GM21423 (cell line): ENCODE results near the gene CGB2.
"Not testable (repeated sequence)": the region's sequence is repeated elsewhere in the genome, so short reads cannot be mapped to it uniquely, and the experiment has no call there.

Experiments
- ATAC-seq: cut with Tn5 transposase; IDR thresholded peaks from one replicate; pipeline ENCODE4 v1.9.1; 2021; ENCODE audit warnings: mild to moderate bottlenecking, moderate library complexity; ENCODE audit not compliant: unreplicated experiment

CGB2 gene

DNA sequence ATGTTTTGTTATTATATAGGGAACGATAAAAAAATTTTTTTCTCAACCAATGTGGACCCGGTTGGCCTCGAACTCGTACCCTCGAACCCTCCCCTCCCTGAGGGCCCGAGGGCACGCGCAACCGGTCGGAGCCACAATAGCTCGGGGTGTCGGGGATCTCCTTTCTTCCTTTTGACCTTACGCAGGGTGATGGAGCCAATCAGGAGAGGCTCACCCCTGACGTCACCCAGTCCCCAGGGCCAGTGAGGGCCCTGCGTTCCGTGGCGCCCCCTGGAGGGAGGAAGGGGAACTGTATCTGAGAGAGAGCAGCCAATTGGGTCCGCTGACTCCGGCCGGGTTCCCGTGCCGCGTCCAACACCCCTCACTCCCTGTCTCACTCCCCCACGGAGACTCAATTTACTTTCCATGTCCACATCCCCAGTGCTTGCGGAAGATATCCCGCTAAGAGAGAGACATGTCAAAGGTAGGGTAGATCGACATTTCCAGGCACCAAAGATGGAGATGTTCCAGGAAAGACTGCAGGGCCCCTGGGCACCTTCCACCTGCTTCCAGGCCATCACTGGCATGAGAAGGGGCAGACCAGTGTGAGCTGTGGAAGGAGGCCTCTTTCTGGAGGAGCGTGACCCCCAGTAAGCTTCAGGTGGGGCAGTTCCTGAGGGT lies at the start of gene CGB2:
TSS of gene CGB2 (plus strand) at position 249 of the 660 bp plus-strand sequence. CDS start at position 455, 206 bp downstream.
- ATAC-seq, result not testable (repeated sequence)

DNA sequence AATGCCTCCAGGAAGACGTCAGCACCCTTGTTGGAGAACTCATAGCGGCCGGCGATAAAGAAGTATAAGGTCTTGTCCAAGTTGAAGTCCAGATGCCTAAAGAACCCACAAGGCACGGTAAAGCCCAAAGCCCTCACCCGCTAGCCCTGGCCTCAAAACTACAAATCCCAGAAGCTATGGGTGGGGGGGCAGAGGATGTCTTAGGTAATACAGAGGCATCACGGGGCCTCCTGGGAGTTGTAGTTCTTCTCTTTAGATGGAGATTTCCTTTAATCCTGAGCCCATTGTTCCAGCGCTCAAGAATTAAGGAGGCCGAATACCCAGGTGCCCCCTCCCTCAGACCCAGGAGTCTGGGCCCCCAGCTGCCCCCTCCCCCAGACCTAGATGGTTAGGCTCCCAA lies 49.4 kb upstream of the CGB2 start:
- no peak for ATAC-seq

DNA sequence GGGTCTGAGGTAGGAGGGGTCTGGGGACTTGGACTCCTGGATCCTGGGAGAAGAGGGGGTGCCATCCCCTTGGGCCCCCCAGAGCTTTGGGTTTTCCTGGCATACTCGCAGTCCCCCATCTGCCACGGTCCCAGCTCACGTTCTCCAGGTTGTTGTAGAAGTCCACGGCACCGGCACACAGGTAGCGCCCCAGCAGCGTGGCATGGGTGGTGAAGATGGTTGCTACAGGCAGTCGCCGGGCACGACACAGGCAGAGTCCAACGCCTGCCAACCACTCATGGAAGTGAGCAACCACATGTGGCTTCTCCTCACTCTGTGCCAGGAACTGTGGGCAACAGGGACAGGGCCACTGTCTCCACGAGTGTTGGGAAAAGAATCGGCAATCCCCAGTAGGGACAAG lies 46.0 kb upstream of the CGB2 start:
- ATAC-seq, result no peak

GRCh38 chr19:48986211-48986610 lies 45.5 kb upstream of the CGB2 start:
- no peak for ATAC-seq

DNA sequence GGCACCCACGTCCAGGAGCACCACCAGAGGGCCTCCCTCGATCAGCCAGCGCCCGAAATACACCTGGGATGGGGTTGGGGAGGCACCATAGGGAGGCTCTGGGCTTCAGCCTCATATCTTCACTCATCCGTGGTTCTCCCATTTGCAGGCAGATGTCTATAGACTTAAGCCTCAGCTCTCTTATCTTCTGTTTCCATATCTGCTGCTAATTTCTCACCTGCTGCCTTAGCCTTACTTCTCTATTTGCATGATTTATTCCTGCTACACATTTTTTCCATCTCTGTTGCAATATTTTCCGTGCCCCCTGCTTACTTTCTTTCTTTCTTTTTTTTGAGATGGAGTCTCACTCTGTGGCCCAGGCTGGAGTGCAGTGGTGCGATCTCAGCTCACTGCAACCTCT lies 44.4 kb upstream of the CGB2 start:
- no peak for ATAC-seq

DNA sequence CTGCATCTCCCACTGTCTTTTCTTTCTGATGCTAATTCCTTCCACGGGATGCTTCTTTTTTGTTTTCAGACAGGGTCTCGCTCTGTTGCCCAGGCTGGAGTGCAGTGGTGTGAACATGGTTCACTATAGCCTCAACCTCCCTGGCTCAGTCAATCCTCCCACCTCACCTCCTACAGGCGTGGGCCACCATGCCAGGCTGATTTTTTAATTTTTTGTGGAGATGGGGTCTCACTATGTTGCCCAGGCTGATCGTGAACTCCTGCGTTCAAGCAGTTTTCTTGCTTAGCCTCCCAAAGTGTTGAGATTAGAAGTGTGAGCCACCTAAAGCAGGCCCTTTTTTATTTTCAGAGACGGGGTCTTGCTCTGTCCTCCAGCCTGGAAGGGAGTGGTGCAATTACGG lies 43.4 kb upstream of the CGB2 start:
- ATAC-seq, result no peak

GRCh38 chr19:48988860-48989259 lies 42.8 kb upstream of the CGB2 start:
- ATAC-seq, result no peak

DNA sequence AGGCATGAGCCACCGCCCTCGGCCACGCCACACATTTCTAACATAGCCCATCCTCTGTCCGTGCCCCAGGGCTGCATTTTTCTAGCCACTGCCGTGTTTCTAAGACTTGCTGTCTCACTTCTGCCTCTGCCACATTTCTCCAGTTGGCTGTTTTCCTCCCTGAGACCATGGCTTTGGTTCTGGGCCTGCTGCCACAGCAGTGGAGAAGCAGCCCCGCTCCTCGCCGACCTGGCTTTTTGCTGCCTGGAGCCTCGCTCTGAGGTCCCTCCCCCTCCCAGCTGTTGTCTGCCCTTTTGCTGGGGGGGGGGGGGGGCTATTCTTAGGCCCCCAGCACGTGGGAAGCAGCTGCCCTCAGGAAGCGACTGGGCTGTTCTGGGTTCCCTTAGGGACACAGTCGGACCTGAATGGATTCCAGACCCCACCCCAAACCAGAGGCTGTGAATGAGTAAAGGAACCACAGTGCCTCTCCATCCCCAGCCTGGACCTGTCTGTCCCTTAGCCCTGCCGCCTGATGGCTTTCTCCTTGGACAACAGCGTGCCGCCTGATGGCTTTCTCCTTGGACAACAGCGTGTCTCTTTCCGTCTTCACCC lies 41.9 kb upstream of the CGB2 start:
- ATAC-seq, result no peak

GRCh38 chr19:48990400-48990799 lies 41.3 kb upstream of the CGB2 start:
- ATAC-seq, result no peak

DNA sequence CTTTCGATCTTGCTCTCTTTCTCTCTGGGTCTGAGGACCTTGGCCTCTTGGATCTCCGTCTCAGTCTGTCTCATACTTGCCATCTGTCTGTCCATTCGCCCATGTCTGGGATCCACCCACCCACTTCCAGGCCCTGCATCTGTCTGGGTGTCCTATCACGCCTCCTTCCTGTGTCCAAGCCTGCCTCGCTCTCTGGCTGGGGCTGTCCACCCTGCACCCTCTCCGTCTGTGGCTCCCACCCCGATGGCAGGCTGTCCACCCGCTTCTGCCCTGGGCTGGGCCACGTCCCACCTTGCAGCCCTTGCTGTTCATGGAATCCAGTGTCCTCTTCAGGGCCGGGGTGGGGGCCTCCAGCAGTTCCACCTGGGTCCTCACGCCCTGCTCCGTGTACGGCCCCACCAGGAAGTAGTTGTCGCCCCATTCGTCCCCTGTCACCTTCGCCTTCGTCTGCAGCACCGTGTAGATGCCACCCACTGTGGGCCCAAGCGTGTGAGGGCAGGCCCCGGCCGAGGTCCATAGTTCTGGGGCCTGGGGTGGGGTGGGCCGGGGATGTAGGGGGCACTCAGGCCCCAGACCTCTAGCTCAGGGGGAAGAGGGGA lies 40.6 kb upstream of the CGB2 start:
- no peak for ATAC-seq

DNA sequence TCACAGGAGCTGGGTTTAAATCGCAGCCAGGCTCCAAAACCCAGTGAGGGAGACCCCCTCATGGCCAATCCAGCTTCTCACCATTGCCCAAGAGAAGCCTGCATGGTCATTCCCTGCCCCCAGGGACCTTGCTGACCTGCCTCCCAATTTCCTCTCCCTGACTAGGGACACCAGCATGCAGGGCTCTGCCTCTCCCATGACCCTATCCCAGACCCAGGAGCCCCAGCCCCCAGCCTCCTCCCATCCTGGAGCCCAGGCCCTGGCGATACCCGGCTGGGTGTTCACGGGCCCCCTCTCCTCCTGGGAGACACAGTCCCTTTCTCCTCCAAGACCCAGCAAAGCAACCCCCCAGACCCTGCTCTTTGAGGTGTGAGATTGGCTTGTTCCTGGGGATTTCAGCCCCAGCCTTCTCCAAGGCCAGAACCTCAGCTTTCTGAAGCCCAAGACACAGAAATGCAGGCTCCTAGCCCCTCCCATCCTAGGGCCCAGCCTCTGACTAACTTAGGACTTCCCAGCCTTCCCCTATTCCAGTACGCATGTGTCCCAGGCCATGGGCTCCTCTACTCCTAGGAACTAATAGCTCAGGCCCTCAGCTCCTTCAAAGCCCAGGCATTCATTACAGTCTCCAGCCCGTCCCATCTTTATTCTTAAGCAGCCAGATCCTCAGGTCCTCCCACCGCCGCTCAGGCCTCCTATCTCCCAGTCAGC lies 39.7 kb upstream of the CGB2 start:
- no peak for ATAC-seq

DNA sequence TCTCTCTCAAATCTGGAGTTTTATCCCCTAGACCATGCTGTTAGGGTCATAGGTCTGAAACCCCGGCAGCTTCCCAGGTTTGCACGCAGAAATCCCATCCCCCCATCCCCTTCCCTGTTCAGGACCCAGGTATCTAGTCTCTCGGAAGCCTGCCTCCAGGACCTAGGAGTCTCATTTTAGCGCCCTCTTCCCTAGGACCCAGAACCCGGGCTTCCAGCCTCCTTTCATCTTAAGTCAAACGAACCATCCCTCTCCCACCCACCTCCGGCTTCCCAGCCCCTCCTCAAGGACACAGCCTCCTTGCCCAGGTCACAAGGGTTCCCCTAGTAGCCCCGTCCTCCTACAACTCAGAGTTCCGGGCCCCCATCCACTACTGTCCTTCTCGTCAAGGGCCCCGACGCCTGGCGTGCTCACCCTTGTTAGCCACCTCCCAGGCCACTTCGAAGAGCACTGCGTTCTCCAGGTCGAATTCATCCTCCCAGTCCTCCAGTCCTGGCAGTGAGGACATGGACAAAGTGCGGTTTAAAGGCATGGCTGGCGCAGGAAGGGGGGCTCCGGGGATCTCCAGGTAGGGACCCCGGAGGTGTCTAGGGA lies 39.0 kb upstream of the CGB2 start:
- ATAC-seq, result no peak

GRCh38 chr19:48993175-48994034 lies 38.3 kb upstream of the CGB2 start, which contains the start of the genes GYS1 and RUVBL2:
TSS of gene GYS1 (minus strand) at chr19:48993309. CDS start at chr19:48993112, 197 bp downstream.
TSS of gene RUVBL2 (plus strand) at chr19:48993887. CDS start at chr19:48993912, 25 bp downstream.
- ATAC-seq, result peak; percentile 88

GRCh38 chr19:48994035-48994386 lies 37.7 kb upstream of the CGB2 start:
- ATAC-seq, result no peak

DNA sequence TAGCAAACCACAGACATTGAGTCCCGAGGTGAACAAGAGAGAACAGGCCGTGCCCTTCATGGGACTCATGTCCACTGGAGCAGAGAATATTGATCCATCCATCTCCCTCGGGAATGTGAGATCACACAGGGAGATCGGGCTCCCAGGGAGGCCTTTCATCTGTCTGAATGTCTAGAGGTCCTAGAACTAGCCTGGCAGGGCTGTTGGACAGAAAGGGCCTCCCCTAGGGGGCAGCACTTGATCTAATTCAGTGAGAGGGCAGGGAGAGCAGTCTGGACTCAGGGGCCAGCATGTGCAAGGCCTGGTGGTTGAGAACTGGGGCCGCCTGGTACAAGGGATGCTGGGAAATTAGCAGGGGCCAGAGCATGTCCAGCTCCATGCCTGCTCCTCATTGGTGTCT lies 33.7 kb upstream of the CGB2 start:
- ATAC-seq, result no peak

DNA sequence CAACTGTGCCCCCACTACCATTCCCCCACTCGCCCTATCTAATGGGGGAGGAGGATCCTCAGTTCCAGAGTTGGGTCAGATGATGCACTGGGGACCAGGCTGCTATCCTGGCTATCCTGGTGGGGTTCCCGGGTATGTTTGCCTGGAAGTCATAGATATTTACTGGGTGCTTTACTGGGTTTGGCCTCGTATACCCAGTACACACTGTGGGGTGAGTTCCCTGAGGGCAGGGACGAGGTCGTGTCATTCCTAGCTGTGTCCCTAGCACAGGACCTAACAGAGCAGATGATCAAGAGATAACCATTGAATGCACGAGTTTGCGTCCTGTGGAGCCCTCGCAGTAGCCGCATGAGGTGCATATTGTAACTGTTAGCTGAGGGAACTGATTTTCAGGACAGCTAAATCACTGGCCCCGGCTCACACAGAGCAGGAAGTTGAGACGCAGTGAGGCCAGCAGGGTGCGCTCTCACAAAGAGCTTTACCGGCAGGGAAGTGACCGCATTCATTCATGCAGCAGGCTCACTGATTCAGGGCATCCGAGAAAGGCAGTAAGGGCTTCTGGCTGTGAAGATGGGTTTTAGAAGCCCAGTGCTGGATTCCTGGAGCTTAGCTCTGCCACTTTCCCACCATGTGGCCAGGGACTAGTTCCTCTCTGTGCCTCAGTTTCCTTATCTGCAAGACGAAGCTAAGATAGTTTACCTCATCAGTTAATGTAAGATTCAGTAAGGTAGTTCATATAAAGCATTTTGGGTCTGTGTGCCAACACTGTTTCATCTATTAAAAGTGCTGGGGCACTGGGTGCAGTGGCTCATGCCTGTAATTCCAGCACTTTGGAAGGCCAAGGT lies 32.0 kb upstream of the CGB2 start:
- no peak for ATAC-seq

- no peak for ATAC-seq
These were observed 27.6 kb upstream of the CGB2 start for GRCh38 chr19:49004133-49004532.

GRCh38 chr19:49004964-49005614 lies 26.6 kb upstream of the CGB2 start:
- ATAC-seq, result no peak

DNA sequence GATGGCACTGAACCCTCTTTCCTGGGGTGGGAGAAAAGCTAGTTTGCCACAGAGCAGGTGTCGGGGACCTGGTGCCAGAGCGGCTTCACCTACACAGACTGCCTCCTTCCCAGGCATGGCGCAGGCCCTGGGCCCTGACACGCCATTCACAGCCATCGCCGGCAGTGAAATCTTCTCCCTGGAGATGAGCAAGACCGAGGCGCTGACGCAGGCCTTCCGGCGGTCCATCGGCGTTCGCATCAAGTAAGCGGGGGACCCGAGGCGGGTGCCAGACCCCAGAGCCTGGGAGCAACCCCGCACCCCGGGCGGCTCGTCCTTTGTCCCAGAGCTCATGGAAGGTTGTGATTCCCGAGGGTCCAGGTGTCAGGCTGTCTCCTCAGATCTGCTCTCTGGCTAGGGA lies 24.8 kb upstream of the CGB2 start:
- no peak for ATAC-seq
